ENCODE measurements around the gene CLIC1.

DNA sequence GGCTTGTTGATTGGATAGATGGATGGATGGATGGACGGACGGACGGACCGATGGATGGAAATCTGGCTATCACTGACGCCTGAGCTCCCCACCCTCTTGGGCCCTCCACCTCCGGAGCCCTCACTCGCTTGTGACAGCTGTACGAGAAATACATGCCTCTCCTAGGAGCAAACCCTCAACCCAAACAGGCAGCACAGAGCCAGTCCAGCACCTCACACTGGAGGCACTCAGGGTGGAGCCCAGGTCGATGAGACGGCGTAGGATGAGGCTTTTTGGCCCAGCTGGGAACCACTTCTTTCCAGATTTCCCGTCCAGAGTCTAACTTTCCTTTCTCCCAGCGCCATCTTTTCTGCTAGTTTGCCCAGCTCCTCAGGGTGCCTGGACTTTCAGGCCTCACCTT, 52.7 kb downstream of the CLIC1 start:
- no peak for TF ChIP-seq CTCF (IDR thresholded peaks at IDR 0.05; ENCODE audit: poor library complexity)
- TF ChIP-seq EZH2phosphoT487 (IDR thresholded peaks at IDR 0.05; ENCODE audit: low read depth, severe bottlenecking, unreplicated experiment): no peak
